Measurements from ENCODE around the gene RNF183. TPM values are rescaled to one million over a fixed set of nuclear protein-coding genes. Genes with fewer than 3 reads are reported as not detected.

The RNF183 gene
- total RNA-seq, 1 donor from 2014 or later: not detected

DNA sequence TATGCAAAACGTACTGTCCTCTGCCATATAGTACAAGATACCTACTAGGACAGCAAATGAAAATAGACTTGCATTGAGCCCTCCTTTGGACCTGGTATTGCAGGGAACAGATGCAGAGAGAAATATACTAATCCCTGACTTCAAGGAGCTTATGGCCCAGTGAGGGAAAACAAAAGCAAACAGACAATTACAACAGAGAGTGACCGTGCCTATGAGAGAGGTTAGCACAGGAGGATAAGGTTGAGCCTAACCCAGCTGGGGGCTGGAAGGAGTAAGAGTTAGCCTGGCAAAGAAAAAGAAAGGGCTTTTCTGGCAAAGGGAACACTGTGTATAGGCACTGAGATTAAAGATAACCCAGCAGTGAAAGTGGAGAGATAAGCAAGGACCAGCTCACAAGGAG is 33.3 kb downstream of the RNF183 start:
- Histone ChIP-seq H3K4me1 (ENCODE audit: insufficient read depth, low read length) (peaks cover 5% of the 10 kb centered on the region), H3K36me3 (ENCODE audit: insufficient read depth, low read length) (peaks cover 34% of the 10 kb centered on the region), H3K9me3 (ENCODE audit: insufficient read depth, low read depth, low read length) (no peaks in the 10 kb centered on the region), H3K4me2 (ENCODE audit: low read length) (no peak overlapping the region), H3K27ac (ENCODE audit: low read depth, low read length) (no peak overlapping the region), H4K20me1 (ENCODE audit: insufficient read depth, low read length) (peaks cover 18% of the 10 kb centered on the region), H3K9ac (ENCODE audit: low read length) (no peak overlapping the region), H3K4me3 (ENCODE audit: insufficient read depth, low read depth, low read length) (no peak overlapping the region), H2AFZ (ENCODE audit: low read depth, low read length) (no peak overlapping the region), H3K79me2 (ENCODE audit: insufficient read depth, low read length) (peaks cover 18% of the 10 kb centered on the region), H3K27me3 (ENCODE audit: insufficient read depth, low read length) (no peaks in the 10 kb centered on the region)
- Mint-ChIP-seq H3K9me3 (ENCODE audit: unreplicated experiment) (no peaks in the 10 kb centered on the region), H3K27me3 (ENCODE audit: low read depth, unreplicated experiment) (no peaks in the 10 kb centered on the region), H3K27ac (ENCODE audit: unreplicated experiment) (no peak overlapping the region), H3K4me3 (ENCODE audit: unreplicated experiment) (no peak overlapping the region), H3K4me1 (ENCODE audit: low read depth, unreplicated experiment) (peaks cover 8% of the 10 kb centered on the region), H3K36me3 (ENCODE audit: low read depth, unreplicated experiment) (peaks cover 6% of the 10 kb centered on the region)
- TF ChIP-seq, protein P1, sequence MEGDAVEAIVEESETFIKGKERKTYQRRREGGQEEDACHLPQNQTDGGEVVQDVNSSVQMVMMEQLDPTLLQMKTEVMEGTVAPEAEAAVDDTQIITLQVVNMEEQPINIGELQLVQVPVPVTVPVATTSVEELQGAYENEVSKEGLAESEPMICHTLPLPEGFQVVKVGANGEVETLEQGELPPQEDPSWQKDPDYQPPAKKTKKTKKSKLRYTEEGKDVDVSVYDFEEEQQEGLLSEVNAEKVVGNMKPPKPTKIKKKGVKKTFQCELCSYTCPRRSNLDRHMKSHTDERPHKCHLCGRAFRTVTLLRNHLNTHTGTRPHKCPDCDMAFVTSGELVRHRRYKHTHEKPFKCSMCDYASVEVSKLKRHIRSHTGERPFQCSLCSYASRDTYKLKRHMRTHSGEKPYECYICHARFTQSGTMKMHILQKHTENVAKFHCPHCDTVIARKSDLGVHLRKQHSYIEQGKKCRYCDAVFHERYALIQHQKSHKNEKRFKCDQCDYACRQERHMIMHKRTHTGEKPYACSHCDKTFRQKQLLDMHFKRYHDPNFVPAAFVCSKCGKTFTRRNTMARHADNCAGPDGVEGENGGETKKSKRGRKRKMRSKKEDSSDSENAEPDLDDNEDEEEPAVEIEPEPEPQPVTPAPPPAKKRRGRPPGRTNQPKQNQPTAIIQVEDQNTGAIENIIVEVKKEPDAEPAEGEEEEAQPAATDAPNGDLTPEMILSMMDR (IDR thresholded peaks at IDR 0.05; ENCODE audit: insufficient read depth, low read depth, low read length): no peak
- no peak for TF ChIP-seq EZH2 (IDR thresholded peaks at IDR 0.05; ENCODE audit: insufficient read depth, low read length)
- DNase-seq (ENCODE audit: low read depth) (no peak), FAIRE-seq (no peak)

DNA sequence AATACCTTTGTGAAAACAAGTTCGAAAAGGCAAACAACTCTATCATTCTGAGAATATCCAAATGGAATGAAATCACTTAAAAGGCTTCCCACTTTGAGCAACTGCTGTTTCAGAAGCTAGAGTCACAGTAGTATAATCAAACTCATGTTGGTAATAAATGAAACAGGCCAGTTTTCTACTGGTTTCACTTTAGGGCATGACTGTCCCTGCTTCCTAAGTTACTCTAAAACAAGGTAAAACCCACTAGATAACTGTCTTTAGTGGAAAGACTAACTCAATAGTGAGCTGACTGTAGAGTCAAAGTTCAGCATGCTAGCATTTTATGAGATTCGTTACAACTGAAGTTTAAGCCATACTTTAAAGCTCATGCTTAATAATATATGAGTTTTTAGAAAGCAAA is 33.8 kb downstream of the RNF183 start:
- Histone ChIP-seq H2AFZ (ENCODE audit: low read depth, low read length) (no peak overlapping the region), H3K9ac (ENCODE audit: low read length) (no peak overlapping the region), H3K27me3 (ENCODE audit: insufficient read depth, low read length) (no peaks in the 10 kb centered on the region), H3K9me3 (ENCODE audit: insufficient read depth, low read depth, low read length) (no peaks in the 10 kb centered on the region), H3K27ac (ENCODE audit: low read depth, low read length) (no peak overlapping the region), H3K79me2 (ENCODE audit: insufficient read depth, low read length) (peaks cover 13% of the 10 kb centered on the region), H3K4me3 (ENCODE audit: insufficient read depth, low read depth, low read length) (no peak overlapping the region), H3K4me1 (ENCODE audit: insufficient read depth, low read length) (peaks cover 2% of the 10 kb centered on the region), H3K4me2 (ENCODE audit: low read length) (no peak overlapping the region), H3K36me3 (ENCODE audit: insufficient read depth, low read length) (peaks cover 34% of the 10 kb centered on the region), H4K20me1 (ENCODE audit: insufficient read depth, low read length) (peaks cover 18% of the 10 kb centered on the region)
- H3K4me1 Mint-ChIP-seq (ENCODE audit: low read depth, unreplicated experiment): peaks cover 8% of the 10 kb centered on the region
- no peaks in the 10 kb centered on the region for H3K9me3 Mint-ChIP-seq (ENCODE audit: unreplicated experiment)
- H3K36me3 Mint-ChIP-seq (ENCODE audit: low read depth, unreplicated experiment): peaks cover 7% of the 10 kb centered on the region
- FAIRE-seq (no peak), DNase-seq (ENCODE audit: low read depth) (no peak)
- H3K27me3 Mint-ChIP-seq (ENCODE audit: low read depth, unreplicated experiment): no peaks in the 10 kb centered on the region
- no peak overlapping the region for H3K27ac Mint-ChIP-seq (ENCODE audit: unreplicated experiment)
- H3K4me3 Mint-ChIP-seq (ENCODE audit: unreplicated experiment): no peak overlapping the region
- TF ChIP-seq, protein P1 (IDR thresholded peaks at IDR 0.05; ENCODE audit: insufficient read depth, low read depth, low read length): no peak
- TF ChIP-seq EZH2 (IDR thresholded peaks at IDR 0.05; ENCODE audit: insufficient read depth, low read length): no peak

DNA sequence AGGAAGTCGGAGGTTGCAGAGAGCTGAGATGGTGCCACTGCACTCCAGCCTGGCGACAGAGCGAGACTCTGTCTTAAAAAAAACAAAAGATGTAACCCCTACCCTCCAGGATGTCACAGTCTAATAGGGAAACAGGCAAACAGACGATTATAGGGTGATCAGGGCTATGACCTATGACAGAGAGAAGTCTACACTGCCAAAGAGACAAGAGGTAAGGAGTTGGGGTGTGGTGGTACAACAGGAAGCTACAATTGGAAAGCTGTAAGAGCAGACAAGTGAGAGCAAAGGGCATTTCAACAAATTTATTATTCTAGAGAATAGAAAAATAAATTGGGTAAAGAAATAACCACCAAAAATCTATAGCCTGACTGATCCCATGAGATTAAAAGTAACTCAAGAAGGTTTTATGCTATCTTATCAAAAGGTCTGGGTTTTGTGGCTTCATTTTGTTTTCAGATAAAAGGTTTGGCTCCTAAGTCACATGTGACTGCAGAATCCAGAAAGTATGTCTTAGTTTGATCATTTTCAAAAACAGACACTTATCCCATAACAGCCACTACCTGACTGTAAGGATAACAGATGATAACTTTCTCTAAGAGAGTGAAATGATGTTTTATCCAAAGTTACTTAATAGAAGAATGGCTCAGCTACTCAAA is 35.1 kb downstream of the RNF183 start:
- Mint-ChIP-seq H3K27ac (ENCODE audit: unreplicated experiment) (no peak overlapping the region), H3K36me3 (ENCODE audit: low read depth, unreplicated experiment) (peaks cover 7% of the 10 kb centered on the region), H3K27me3 (ENCODE audit: low read depth, unreplicated experiment) (no peaks in the 10 kb centered on the region), H3K4me1 (ENCODE audit: low read depth, unreplicated experiment) (peaks cover 2% of the 10 kb centered on the region), H3K4me3 (ENCODE audit: unreplicated experiment) (no peak overlapping the region), H3K9me3 (ENCODE audit: unreplicated experiment) (no peaks in the 10 kb centered on the region)
- no peak for DNase-seq (ENCODE audit: low read depth)
- H4K20me1 ChIP-seq (ENCODE audit: insufficient read depth, low read length): peaks cover 4% of the 10 kb centered on the region
- no peak for FAIRE-seq
- H3K79me2 ChIP-seq (ENCODE audit: insufficient read depth, low read length): no peaks in the 10 kb centered on the region
- H3K27ac ChIP-seq (ENCODE audit: low read depth, low read length): no peak overlapping the region
- no peaks in the 10 kb centered on the region for H3K4me1 ChIP-seq (ENCODE audit: insufficient read depth, low read length)
- no peak overlapping the region for H2AFZ ChIP-seq (ENCODE audit: low read depth, low read length)
- no peaks in the 10 kb centered on the region for H3K27me3 ChIP-seq (ENCODE audit: insufficient read depth, low read length)
- H3K9me3 ChIP-seq (ENCODE audit: insufficient read depth, low read depth, low read length): no peaks in the 10 kb centered on the region
- H3K36me3 ChIP-seq (ENCODE audit: insufficient read depth, low read length): peaks cover 34% of the 10 kb centered on the region
- no peak overlapping the region for H3K4me3 ChIP-seq (ENCODE audit: insufficient read depth, low read depth, low read length)
- TF ChIP-seq, protein P1 (IDR thresholded peaks at IDR 0.05; ENCODE audit: insufficient read depth, low read depth, low read length): no peak
- no peak for TF ChIP-seq EZH2 (IDR thresholded peaks at IDR 0.05; ENCODE audit: insufficient read depth, low read length)
- no peak overlapping the region for H3K9ac ChIP-seq (ENCODE audit: low read length)
- no peak overlapping the region for H3K4me2 ChIP-seq (ENCODE audit: low read length)

All from astrocyte (in vitro differentiated cells and primary cell).